ENCODE results near the gene ANO2.

ANO2 gene

DNA sequence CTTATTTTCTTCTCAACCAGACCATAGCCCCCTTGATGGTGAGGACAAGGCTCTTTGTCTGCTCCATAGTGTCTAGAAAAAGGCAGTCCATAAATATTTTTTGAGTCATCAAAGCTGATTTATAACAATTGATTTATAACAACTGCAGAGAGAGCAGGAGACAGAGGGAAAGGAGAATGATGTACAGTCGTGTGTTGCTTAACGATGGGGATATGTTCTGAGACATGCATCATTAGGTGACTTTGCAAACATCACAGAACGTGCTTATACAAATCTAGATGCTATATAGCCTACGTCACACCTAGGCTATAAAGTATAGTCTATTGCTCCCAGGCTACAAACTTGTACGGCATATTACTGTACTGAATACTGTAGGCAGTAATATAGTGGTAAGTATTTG lies 369.8 kb downstream of the ANO2 start:
- no peak for DNase-seq (ENCODE audit: extremely low read depth, insufficient read length)
- peaks cover 1% of the 10 kb centered on the region; the same call in 1 of the 2 replicates for H3K27me3 ChIP-seq (replicated peaks; ENCODE audit: control insufficient read depth, insufficient read depth, low read length)
- TF ChIP-seq, protein P1, sequence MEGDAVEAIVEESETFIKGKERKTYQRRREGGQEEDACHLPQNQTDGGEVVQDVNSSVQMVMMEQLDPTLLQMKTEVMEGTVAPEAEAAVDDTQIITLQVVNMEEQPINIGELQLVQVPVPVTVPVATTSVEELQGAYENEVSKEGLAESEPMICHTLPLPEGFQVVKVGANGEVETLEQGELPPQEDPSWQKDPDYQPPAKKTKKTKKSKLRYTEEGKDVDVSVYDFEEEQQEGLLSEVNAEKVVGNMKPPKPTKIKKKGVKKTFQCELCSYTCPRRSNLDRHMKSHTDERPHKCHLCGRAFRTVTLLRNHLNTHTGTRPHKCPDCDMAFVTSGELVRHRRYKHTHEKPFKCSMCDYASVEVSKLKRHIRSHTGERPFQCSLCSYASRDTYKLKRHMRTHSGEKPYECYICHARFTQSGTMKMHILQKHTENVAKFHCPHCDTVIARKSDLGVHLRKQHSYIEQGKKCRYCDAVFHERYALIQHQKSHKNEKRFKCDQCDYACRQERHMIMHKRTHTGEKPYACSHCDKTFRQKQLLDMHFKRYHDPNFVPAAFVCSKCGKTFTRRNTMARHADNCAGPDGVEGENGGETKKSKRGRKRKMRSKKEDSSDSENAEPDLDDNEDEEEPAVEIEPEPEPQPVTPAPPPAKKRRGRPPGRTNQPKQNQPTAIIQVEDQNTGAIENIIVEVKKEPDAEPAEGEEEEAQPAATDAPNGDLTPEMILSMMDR (IDR thresholded peaks at IDR 0.05; ENCODE audit: insufficient read depth, low read length, poor library complexity, severe bottlenecking), result no peak
- no peaks in the 10 kb centered on the region for H3K36me3 ChIP-seq (ENCODE audit: control insufficient read depth, insufficient read depth, low read length)
- H3K4me3 ChIP-seq (replicated peaks; ENCODE audit: low read depth, low read length), result no peak overlapping the region

DNA sequence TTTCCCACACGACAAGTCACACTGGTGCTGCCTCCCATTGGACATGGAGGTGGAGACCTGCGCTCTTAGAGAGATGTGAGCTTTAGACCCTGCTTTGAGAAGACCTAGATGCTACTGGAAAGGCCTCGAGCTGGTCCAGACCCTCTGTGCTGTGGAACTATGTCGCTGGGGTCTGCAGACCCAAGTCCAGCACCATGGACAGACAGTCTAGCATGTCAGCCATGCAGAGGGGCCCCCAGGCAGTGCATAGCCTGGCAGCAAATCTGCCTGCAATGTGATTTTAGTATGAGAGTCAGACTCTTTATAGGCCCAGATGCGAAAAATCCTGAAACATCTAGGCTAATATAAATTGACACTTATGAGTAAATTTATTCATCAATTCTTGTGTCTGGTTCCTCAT lies 371.7 kb downstream of the ANO2 start:
- TF ChIP-seq, protein P1 (IDR thresholded peaks at IDR 0.05; ENCODE audit: insufficient read depth, low read length, poor library complexity, severe bottlenecking), result no peak
- Histone ChIP-seq H3K36me3 (ENCODE audit: control insufficient read depth, insufficient read depth, low read length) (no peaks in the 10 kb centered on the region), H3K27me3 (replicated peaks; ENCODE audit: control insufficient read depth, insufficient read depth, low read length) (peaks cover 2% of the 10 kb centered on the region; the same call in 1 of the 2 replicates), H3K4me3 (replicated peaks; ENCODE audit: low read depth, low read length) (no peak overlapping the region)
- DNase-seq (ENCODE audit: extremely low read depth, insufficient read length), result no peak

DNA sequence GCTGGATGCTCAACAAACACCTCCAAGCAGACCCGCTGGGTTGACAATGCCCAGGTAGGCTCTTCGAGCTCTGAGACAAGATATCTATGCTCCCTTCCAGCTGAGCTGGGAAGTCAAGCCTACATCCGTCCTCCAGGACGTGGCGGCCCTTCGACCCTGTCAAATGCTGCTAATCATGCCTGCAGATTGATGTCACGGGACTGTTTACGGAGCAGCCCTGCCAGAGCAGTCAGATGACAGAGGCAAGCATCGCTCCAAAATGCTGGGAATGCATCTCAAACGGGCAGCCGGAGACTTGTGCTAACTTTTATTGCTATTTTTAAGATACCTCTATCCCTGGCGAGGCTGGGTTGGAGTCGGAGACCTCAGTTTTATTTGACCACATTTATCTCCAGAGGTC lies 373.9 kb downstream of the ANO2 start:
- no peak for DNase-seq (ENCODE audit: extremely low read depth, insufficient read length)
- no peak overlapping the region for H3K4me3 ChIP-seq (replicated peaks; ENCODE audit: low read depth, low read length)
- H3K27me3 ChIP-seq (replicated peaks; ENCODE audit: control insufficient read depth, insufficient read depth, low read length), result peaks cover 2% of the 10 kb centered on the region; the same call in 1 of the 2 replicates
- H3K36me3 ChIP-seq (ENCODE audit: control insufficient read depth, insufficient read depth, low read length), result no peaks in the 10 kb centered on the region
- TF ChIP-seq, protein P1 (IDR thresholded peaks at IDR 0.05; ENCODE audit: insufficient read depth, low read length, poor library complexity, severe bottlenecking), result no peak

DNA sequence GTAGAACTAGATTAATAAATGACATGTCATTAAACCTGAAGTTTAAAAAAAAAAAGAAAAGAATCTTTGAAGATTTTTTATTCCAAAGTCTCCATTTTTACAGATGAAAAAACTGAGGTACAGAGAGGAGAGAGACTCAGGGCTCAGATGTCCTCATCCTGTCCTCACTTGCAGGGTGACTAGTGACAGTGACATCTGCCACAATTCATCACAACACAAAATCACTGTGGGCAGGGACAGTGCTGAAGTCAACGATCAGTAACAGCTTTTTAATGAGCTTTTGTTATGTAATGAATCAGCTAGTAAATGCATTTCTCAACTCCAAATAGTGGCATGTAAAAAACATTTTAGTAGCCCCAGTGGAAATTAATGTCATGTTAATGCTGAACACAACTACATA lies 374.6 kb downstream of the ANO2 start:
- Histone ChIP-seq H3K27me3 (replicated peaks; ENCODE audit: control insufficient read depth, insufficient read depth, low read length) (peaks cover 2% of the 10 kb centered on the region; the same call in 1 of the 2 replicates), H3K4me3 (replicated peaks; ENCODE audit: low read depth, low read length) (no peak overlapping the region), H3K36me3 (ENCODE audit: control insufficient read depth, insufficient read depth, low read length) (no peaks in the 10 kb centered on the region)
- DNase-seq (ENCODE audit: extremely low read depth, insufficient read length), result no peak
- TF ChIP-seq, protein P1 (IDR thresholded peaks at IDR 0.05; ENCODE audit: insufficient read depth, low read length, poor library complexity, severe bottlenecking), result no peak

DNA sequence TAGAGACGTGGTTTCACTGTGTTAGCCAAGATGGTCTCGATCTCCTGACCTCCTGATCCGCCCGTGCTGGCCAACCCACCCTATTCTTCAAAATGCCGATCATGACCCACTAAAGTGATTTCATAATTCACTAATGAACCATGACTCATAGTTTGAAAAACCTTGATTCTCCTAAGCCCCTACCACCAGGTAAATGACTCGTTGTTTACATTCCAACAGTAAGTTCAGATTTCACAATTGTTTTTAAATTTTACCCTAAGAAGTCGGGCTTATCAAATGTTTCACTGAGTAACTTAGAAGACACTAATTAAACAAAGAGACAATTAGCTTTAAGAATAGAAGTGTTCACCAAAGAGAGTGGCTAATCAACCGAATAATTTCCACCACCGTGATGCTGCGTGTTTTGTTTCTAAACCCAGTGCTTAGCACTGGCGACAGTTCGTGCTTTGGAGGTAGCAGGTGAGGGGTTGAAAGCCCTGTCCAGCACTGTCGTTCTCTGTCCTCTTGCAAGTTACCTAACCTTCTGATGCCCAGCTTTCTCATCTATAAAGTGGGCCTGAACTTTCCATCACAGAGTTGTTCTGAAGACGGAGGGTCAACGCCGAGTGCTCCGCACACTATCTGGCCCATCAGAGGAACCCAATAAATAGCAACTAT lies 376.6 kb downstream of the ANO2 start:
- no peaks in the 10 kb centered on the region for H3K36me3 ChIP-seq (ENCODE audit: control insufficient read depth, insufficient read depth, low read length)
- H3K4me3 ChIP-seq (replicated peaks; ENCODE audit: low read depth, low read length), result no peak overlapping the region
- DNase-seq (ENCODE audit: extremely low read depth, insufficient read length), result no peak
- H3K27me3 ChIP-seq (replicated peaks; ENCODE audit: control insufficient read depth, insufficient read depth, low read length), result peaks cover 2% of the 10 kb centered on the region; the same call in 1 of the 2 replicates
- TF ChIP-seq, protein P1 (IDR thresholded peaks at IDR 0.05; ENCODE audit: insufficient read depth, low read length, poor library complexity, severe bottlenecking), result no peak

Data from GM06990 (cell line).